Endothelial cell of hepatic sinusoid (primary cell): Measurements from ENCODE around the gene LDLRAD3.

Source experiments
- in situ Hi-C: cut with HindIII; loops from 2 replicates; pipeline ENCODE4 v1.10.0; 2017; ENCODE audit warnings: low sequenced_read_pairs

Gene LDLRAD3

DNA sequence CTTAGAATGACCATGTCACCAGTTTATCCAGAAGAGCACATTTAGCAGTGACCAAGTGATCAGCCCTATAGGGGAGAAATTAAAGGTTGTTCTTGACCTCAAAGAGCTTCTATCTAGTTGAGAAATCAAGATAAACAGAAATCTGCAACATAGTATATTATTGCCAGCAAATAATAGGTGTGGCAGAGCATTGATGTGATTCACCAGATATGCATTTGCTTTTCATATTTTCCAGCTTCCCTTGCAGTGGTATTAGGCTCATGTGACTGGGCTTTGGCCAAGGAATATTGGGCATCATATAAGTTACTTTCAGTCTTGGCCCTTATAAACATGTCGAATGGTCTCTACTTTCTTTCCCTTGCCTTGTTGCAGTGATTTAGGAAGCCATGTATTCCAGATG, 310.9 kb downstream of the LDLRAD3 start:
- in situ Hi-C loops = loop anchor here (5.0 to 25.0 kb wide), 5 partner anchors 72 to 767 kb away; partner anchors contain the start of gene LDLRAD3

GRCh38 chr11:36257351-36257750, 313.5 kb downstream of the LDLRAD3 start:
- in situ Hi-C loops = loop anchor here (5.0 to 25.0 kb wide), 5 partner anchors 75 to 770 kb away; partner anchors contain the start of gene LDLRAD3

GRCh38 chr11:36258730-36259360, 315.0 kb downstream of the LDLRAD3 start:
- in situ Hi-C loops = loop anchor here (5.0 to 25.0 kb wide), 5 partner anchors 77 to 772 kb away; partner anchors contain the start of gene LDLRAD3

DNA sequence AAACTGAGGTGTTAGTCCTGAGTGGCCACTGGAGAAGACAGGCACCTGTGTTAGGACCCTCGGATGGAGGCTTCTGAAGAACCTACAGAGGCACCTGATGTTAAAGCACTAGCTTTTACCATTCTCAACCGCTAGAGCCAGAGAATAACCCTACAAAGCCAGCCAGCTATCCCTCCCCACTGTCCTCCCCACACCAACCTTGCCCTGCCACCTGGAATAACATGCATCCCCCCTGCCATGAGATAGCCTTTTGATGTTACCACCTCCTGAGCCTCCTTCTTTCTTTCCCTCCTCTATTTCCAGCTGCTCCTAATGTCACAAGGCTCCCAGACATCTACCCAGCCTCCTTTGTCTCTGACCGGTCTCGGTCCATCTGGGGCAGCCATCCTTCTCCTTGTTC, 317.2 kb downstream of the LDLRAD3 start:
- in situ Hi-C loops = loop anchor here (25.0 kb wide), 1 partner anchor 774 kb away; no protein-coding TSS in a partner anchor

DNA sequence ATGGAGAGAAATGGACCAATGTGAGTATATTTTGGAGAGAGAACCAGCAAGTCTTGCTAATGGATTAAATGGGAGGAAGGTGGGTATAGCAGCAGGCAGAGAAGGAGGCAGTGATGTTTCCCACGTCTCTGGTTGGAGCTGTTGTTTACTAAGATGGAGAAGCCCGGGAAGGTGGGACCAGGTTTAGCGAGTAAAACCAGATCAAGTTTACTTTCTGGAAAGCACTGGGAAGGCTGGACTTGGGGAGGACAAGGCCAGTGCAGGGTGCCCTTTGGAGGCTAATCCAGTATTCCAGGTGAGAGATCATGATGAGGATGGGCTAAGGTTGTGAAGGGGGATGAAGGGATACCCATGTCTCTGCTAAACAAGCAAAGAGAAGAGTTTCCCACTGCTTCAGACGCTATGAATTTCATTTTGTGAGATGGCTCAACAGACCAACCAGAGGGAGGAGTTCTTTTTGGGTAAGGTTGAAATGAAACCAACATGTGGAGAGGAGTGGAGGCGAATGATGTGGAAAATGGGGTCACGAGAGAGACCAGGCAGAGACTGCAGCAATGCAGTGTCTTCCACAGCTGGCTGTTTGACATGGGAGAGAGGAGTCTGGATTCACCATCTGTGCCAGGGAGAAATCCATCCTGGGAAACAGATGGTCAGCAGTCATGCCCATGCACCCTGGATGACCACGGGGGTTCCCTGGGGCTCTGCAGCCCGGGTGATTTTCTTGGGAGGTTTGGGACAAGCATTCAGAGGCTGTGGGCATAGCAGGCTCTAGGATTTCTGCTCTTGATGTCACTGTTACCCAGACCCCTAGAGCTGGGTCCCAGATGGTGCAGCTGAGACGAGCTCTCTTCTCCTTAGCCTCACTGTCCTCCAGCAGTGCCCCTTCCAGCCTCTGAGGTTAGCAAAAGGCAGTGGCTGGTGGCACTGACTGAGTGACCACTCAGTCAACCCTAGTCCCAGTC, 320.4 kb downstream of the LDLRAD3 start:
- in situ Hi-C loops = loop anchor here (25.0 kb wide), 1 partner anchor 777 kb away; no protein-coding TSS in a partner anchor

DNA sequence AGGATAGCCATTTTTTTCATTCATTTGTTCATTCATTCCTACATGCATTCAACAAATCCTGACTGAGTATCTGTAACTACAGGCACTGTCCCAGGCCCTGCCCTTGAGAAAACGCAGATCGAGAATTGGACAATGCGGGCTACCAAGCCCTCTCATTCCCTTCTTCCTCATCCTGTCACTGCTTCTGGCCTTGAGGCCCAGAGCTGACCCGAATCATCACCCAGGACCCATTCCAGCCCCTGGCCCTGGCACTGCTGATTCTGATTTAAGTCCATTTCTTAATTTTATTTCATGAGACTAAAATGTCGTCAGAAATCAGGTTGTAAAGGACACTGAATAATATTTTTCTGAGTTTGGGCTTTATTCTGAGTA, 321.1 kb downstream of the LDLRAD3 start:
- in situ Hi-C loops = loop anchor here (25.0 kb wide), 1 partner anchor 778 kb away; no protein-coding TSS in a partner anchor

DNA sequence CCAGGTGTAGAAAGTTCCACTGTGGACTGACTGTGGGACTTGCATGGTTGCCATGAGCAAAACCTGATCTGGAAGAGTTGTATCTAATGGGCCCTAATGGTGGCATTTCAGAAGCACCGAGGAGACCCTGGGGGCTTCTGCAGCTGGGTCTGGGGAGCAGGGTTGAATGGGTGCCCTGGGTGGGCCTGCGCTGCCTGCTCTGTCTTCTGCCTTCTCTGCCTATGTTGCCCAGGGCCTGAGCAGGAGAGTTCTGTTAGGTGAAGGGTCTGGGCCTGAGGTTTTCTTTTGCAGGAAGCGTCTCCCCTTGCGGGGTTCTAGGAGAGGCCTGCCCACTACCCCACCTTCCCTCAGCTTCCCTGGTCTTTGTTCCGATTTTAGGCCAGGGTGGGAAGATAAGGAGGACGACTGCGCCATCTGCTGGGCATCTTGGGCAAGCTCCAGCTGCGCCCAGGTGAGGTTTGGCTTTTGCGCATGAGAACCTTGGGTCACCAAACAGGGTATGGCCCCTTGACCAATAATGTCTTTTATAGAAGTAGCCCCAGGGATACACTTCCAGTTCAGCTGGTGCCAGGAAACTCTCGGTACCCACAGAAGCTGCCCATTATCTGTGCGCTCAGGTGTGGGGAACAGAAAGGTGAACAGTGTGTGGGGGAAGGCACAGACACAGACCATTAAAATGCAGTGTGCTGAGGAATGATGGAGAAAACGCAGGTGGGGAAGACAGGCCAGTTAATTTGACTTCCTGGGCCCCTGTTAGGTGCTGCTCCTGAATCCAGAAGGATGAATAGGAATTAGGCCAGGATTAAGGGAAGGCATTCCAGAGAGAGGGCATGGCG, 322.1 kb downstream of the LDLRAD3 start:
- in situ Hi-C loops = loop anchor here (25.0 kb wide), 1 partner anchor 779 kb away; no protein-coding TSS in a partner anchor

DNA sequence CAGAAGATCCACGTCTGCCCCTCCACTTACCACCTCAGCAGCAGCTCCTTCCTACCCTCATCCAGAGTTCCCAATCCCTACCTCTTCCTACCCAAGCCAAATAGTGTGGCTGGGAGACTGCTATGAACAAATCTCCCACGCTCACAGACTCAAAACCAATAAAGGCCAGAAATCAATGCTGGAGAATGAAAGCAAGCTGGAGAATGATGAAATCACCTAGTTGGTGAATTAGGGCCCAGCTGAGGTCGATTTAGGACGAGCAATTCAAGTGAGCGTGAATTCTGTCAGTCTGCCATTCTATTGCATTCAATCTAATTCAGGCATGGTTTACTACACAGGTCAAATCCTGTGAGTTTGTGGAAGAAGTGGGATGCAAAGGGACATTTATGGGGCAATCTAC, 322.9 kb downstream of the LDLRAD3 start:
- in situ Hi-C loops = loop anchor here (25.0 kb wide), 1 partner anchor 779 kb away; no protein-coding TSS in a partner anchor

- in situ Hi-C loops = loop anchor here (25.0 kb wide), 1 partner anchor 781 kb away; no protein-coding TSS in a partner anchor
Measured at GRCh38 chr11:36268337-36268985, 324.6 kb downstream of the LDLRAD3 start.

GRCh38 chr11:36270701-36271100, 326.8 kb downstream of the LDLRAD3 start:
- in situ Hi-C loops = loop anchor here (25.0 kb wide), 1 partner anchor 783 kb away; no protein-coding TSS in a partner anchor

DNA sequence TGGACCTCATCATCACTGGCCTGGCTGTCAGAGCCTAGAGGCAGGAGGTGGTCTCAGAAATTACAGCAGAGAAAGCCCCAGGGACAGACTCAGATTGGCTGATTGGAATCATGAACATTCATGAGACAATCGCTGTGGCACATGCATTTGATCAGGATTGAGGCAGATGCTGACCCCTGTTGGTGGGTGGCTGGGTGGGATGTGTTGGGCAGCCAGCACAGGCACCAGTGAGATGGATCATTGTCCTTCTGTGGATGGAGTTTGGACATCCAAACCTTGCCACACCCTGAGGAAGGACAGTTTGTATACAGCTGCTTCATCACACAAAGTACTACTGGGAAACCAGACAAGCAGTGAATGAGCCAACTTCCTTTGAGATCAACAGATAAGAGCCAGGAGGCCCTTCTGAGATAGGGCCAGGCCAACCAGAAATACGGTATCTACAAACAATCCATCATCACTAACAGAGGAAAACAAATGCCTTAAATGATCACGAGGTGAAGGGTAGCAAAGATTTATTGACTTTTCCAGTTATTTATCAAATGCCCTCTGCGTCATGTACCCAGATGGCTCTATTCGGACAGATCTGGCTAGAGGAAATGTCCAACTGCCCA, 328.0 kb downstream of the LDLRAD3 start:
- in situ Hi-C loops = loop anchor here (25.0 kb wide), 1 partner anchor 785 kb away; no protein-coding TSS in a partner anchor

DNA sequence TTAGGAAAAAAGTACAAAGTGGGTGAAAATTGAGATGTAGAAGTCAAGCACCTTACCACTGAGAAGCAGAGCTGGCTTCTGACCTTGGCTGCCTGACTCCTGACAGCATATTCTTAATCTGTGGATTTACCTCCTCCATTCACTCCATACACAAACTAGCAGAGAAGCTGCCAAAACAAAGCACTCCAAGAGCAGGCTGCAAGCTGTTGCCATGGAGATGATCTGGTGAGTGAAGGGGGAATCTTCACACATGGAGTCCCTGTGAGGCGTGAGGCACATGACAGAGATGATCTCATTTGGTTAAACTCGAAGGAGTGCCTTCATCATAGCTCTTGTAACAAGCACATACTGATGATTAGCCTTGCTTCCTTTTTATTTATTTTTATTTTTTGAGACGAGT, 329.2 kb downstream of the LDLRAD3 start:
- in situ Hi-C loops = loop anchor here (25.0 kb wide), 1 partner anchor 786 kb away; no protein-coding TSS in a partner anchor

DNA sequence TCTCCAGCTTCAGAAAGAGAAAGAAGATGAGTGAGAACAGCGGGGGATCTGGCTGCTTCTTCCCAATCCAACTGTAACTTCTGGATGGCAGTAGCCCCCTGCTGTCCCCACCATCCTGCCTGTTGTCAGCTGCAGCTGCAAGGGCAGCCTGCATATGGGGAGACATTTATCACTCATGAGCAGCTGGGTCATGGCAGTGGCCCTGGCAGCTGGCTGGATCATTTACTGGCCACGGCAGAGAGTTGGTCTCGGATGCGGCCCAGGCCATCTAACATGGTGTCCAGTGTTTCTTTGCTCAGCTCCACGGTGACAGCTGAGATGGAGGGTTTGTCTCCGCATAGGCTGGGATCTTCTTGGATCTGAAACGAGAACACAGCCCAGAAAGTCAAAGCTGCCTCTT, 330.6 kb downstream of the LDLRAD3 start:
- in situ Hi-C loops = loop anchor here (25.0 kb wide), 1 partner anchor 787 kb away; no protein-coding TSS in a partner anchor

DNA sequence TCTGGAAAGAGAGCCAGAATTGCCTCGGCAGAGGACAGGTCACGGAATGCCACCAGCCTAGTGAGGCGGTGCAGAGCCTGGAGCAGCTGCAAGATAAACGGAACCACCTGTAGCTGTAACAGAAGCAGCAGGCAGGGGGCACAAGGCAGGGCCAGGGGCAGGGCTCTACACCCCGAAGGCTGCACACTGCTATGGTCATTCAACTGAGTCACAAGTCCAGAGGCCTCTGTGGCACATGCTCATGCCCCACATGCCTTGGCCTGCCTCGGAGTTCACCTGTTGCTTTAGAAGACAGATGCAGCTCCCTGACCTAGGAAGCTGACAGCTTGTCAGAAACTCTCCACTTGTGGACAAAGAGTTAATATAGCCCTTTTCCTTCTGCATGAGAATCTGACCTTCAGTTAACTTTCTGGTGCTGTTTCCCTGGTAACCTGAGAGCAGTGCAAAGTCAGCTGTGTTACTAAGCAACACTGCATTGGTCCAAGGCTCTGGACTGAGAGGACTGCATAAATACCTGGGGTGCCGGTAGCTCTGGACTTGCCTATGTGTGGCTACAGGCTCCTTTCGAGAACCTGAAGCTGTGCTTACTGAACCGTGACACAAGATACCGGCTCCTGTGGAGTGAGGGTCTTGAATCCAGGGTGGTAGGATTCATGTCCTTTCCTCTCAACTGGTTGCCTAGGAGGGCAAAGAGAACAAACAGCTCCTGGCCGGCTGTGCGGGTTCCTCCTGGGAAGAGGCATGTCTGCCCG, 334.8 kb downstream of the LDLRAD3 start:
- in situ Hi-C loops = no loop called here

DNA sequence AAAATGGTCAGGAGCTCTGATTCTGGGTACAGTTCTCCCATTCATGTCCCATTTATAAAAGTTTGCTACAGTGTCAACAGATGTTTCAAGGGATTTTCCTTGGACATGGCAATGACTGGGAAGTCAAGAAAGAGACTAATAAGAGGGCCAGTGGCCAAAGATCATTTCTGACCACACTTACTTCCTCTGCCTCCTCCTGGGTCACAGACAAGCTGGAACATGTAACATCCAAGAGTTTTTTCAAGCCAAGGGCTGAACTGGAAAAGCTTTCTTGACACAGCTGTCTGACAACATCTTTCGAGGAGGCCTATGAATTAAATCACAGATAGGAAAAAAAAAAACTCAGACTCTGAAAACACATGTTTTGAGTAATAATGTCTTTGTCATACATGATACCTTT, 336.7 kb downstream of the LDLRAD3 start:
- in situ Hi-C loops = no loop called here
